DMS53 (cell line): ENCODE measurements around the gene BTAF1.

Experiments used
- DNase-seq: peaks from one replicate; lab custom pipeline; 2025; lab: John Stamatoyannopoulos, UW

The BTAF1 gene

GRCh38 chr10:91908337-91909116 lies 15.0 kb upstream of the BTAF1 start:
- DNase-seq, result peak; percentile 96

- peak; percentile 92 for DNase-seq
These were observed 14.4 kb upstream of the BTAF1 start, which contains the start of gene FGFBP3 for GRCh38 chr10:91909117-91909677. Gene FGFBP3, minus strand, starts transcription at chr10:91909486. Its CDS starts 517 bp downstream, at chr10:91908969.

DNA sequence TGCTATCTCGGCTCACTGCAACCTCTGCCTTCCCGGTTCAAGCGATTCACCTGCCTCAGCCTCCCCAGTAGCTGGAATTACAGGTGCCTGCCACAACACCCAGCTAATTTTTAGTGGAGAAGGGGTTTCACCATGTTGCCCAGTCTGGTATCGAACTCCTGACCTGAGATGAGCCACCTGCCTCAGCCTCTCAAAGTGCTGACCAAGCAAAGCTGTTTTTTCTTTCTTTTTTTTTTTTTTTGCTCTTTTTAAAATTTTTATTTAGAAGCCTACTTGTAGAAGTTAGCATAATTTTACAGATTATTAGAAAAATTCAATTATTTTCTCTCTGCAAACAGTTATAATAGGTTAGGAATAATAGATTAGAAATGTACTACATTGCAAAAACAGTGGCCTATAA lies 13.1 kb upstream of the BTAF1 start:
- no peak for DNase-seq

GRCh38 chr10:91919651-91920050 lies 3.9 kb upstream of the BTAF1 start:
- DNase-seq, result no peak

- DNase-seq, result peak; percentile 51
These were observed 847 bp downstream of the BTAF1 start for GRCh38 chr10:91924212-91925021.

- DNase-seq, result no peak
These were observed 1.4 kb downstream of the BTAF1 start for GRCh38 chr10:91925022-91925320.

GRCh38 chr10:91930939-91931338 lies 7.4 kb downstream of the BTAF1 start:
- DNase-seq, result no peak

DNA sequence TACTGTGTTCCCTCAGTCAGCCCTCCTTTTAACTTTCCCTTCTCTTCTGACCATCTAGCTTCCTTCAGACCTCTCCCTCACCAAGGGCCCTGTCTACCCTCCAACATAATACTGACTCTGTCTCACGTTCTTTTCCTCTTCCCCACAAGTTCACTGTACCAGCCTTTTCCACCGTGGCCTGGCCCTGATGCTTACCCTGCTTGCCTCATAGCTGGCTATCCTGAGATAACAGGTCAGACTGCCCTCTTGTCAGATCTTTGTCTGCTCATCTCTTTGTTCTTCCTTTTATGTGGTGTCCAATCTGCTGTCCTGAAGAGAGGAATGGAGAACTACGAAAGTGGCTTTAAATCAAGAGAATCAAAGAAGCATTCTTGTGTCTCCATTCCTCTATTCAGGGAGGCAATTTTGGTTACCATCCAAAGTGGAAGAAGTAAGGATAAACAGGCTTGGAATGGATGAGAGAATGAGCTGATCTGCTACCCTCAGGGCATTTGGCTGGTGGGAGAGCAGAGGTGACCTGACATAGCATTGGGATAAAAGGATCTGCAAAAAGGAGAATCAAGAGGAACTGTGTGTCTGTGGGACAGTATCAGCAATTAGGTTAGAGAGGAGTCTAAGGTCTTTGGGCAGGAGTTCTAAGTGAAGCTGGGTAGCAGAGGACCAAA lies 8.1 kb downstream of the BTAF1 start:
- no peak for DNase-seq

DNA sequence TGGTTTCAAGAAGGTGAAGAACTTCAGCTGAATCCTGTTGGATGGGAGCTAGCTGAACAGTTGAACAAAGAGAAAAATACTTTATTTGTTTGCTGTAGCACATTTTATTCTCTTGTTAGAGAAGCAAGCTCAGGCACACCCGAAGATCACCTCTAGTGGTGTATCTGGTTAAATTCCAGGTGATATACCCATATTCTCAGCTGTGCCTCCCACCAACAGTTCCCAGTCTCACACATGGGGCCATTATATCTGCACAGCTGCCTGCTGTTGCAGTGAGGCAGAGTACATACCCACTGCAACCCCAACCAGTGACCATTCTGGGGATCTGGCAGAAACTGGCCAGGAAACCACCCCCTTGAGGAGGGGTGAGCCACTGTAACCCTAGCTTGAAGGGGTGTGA lies 9.2 kb downstream of the BTAF1 start:
- peak; percentile 5 for DNase-seq

DNA sequence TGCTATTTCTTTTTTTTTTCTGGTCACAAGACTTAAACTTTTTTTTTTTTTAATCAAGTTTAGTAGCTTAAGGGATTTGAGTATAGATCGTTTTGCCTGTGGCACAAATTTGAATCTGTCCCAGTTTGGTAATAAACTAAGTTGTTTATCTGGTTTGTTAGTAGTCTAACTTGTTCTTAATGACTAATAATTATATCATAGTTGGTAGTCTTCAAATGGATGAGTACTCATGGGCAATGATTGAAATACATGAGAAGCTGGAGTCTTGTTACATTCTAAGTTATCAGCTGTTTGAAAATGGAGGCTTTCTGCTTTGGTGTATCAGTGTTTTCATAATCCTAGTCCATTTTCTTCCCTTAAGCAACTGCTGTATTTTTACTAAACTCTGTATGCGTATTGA lies 12.3 kb downstream of the BTAF1 start:
- DNase-seq, result no peak

DNA sequence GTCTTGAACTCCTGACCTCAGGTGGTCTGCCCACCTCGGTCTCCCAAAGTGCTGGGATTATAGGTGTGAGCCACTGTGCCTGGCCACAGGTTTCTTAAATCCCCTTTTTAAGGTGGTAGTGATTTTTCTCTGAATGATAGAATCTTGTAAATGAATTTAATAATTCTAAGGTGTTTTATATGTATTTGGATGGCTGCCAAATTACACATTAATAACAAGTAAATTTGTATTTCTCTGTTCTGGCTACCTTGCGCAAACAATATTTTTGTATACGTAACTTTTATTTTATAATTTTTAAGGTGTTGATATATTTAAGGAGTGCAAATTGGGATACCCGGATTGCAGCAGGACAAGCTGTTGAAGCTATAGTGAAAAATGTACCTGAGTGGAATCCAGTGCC lies 16.1 kb downstream of the BTAF1 start:
- DNase-seq, result no peak

DNA sequence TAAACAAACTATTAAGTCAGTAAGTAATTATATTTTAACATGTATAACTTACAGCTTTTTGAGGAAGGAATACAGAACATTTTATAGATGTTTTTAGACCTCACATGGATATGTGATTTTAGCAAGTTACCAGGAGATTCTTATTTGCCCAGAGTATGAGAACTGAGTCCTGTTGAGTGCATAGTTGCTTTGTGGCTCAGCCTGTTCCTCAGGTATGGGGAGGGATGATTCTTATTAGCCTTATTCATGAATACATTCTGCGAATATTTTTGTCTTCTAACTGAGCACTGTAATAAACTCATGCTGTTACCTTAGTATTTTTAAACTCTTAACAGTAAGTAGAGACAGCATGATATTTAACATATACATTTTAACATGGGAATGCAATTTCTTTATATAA lies 17.9 kb downstream of the BTAF1 start:
- no peak for DNase-seq

DNA sequence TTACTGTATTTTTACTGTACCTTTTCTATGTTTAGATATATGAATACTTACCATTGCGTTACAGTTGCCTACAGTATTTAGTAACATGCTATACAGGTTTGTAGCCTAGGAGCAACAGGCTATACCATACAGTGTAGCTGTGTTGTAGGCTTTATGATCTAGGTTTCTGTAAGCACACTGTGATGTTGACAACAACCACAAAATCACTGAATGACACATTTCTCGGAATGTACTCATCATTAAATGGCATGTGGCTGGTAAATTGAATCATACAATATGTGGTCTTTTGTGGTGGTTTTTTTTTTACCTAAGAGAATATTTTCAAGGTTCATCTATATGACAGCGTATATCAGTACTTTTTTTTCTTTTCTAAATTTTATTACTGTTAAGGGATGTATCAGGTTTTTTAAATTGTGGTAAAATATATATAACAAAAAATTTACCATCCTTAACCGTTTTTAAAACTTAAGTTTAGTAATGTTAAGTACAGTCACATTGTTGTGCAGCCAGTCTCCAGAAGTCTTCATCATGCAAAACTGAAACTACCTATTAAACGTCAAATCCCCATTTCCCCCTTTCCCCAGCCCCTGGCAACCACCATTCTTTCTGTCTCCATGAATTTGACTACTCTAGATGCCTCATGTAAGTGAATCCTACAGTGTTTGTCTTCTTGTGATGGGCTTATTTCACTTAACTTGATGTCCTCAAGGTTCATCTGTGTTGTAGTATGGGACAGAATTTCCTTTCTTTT lies 21.5 kb downstream of the BTAF1 start:
- DNase-seq, result no peak

- no peak for DNase-seq
These were observed 30.1 kb downstream of the BTAF1 start for GRCh38 chr10:91953600-91954160.

DNA sequence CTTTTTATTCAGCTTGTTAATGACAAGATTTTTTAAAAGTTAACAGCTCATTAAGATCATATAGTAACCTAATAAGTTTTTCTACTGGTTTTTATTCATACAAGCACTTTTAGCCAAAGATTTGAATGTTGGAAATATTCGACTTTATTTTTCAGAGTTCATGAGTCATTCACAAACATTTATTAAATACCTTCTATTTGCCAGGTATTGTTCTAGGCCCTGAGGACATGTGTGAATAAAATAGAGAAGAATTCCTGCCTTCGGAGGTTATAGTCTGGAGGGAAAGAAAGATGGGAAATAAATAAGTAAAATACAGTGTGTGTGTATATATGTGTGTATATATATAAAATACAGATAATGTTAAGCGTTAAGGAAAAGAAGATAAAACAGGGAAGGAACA lies 31.5 kb downstream of the BTAF1 start:
- DNase-seq, result no peak

GRCh38 chr10:91957091-91957490 lies 33.5 kb downstream of the BTAF1 start:
- DNase-seq, result no peak

DNA sequence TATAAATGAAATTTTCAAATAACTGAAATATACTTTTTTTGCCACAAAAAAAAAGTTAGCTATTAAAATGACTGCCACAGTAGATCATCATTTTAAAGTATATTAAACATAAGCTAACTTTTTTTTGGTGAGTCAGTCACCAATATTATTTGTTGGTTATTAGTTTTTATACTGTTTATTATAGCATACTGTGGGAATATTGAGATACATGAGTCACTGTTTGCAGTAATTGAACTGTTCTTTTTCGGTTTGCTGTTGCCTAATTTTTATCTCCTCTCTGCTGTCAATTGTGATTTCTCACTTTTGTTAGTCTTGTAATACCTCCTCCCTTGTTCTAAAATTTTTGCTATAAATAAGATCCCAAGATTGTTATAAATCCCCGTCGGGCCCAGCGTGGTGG lies 45.7 kb downstream of the BTAF1 start:
- no peak for DNase-seq

DNA sequence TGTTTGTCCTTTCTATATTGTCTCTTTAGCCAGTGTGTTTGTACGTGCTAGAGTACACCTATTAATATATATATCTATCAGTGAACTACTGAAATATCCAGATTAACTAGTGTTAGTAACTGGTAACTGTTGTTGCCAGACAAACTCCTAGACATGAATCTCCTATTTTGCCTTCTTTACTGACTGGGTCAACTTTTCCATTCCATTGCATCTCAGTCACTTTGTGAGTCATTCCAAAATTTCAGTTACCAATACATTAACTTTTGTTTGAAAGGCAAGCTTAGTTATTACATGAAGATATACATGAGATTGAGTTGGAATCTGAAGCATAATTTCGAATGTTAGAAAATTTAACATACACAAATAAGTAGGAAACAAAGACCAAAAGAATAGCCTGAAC lies 51.4 kb downstream of the BTAF1 start:
- DNase-seq, result no peak

DNA sequence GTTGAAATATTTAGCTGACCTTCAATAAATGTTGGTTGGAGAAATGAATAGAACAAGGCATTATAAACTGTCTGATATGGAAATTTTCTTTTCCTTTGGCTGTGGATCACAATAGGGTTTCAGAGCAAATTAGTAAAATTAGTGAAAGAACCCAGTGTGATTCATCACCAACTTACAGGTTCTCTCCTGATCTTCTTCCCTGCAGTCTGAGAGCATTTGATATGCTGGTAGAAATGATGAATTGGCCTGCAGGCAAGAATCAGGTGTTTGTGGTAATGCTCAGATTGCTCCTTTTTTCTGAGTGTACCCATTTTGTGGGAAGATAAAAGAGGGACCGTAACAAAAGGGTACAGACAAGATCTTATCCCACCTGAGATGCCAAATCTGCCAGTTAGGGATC lies 51.9 kb downstream of the BTAF1 start:
- no peak for DNase-seq

GRCh38 chr10:91976317-91977051 lies 52.9 kb downstream of the BTAF1 start:
- DNase-seq, result no peak

DNA sequence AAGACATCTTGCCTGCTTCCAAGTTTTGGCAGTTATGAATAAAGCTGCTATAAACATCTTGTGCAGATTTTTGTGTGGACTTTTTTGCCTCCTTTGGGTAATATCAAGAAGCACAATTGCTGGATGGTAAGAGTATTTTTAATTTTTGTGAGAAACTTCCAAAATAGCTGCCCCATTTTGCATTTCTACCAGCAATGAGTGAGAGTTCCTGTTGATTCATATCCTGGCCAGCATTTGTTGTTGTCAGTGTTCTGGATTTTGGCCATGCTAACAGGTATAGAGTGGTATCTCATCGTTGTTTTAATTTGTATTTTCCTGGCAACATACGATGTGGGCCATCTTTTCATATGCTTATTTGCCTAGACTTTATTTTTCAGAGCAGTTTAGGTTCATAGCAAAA lies 53.9 kb downstream of the BTAF1 start:
- no peak for DNase-seq
